Natural killer cell treated with Interleukin-12 subunit alpha and Interleukin-12 subunit beta and Interleukin-15 and Interleukin-18, amount 100 ng/mL, for 72 hours (primary cell): ENCODE measurements around the gene GPN2. TPM values are rescaled to one million over a fixed set of nuclear protein-coding genes. Genes with fewer than 3 reads are reported as not detected.
"Not testable (repeated sequence)": the region's sequence is repeated elsewhere in the genome, so short reads cannot be mapped to it uniquely, and the experiment has no call there.

Experiments
- ATAC-seq, 2 donors: fragments of 150-1000 bp; cut with Tn5 transposase in 1 of 2; sonication (Bioruptor Pico), chemical (Tn5 transposase) in 1 of 2; 2 replicates each; pipeline ENCODE4 v1.10.0; 2021
- DNase-seq: peaks from one replicate; pipeline ENCODE4 v3.0.0; 2022; ENCODE audit warnings: low spot score
- H3K27ac Mint-ChIP-seq, 2 donors: 1 replicate in 1 of 2; 2 replicates in 1 of 2; pipeline ENCODE4 v1.8.0; 2022; ENCODE audit warnings: mixed read lengths in 2 of 2, mild to moderate bottlenecking in 1 of 2, moderate library complexity in 1 of 2
- H3K27me3 Mint-ChIP-seq, 2 donors: 1 replicate in 1 of 2; 2 replicates in 1 of 2; pipeline ENCODE4 v1.8.0; 2022; ENCODE audit warnings: mixed read lengths in 2 of 2
- H3K36me3 Mint-ChIP-seq: one replicate; pipeline ENCODE4 v1.8.0; 2022; ENCODE audit warnings: mixed read lengths
- H3K4me1 Mint-ChIP-seq, 2 donors: 1 replicate in 1 of 2; 2 replicates in 1 of 2; pipeline ENCODE4 v1.8.0; 2022; ENCODE audit warnings: low read depth in 2 of 2, mixed read lengths in 2 of 2, mild to moderate bottlenecking in 1 of 2
- H3K4me3 Mint-ChIP-seq: one replicate; pipeline ENCODE4 v1.8.0; 2022; ENCODE audit warnings: mixed read lengths
- H3K9me3 Mint-ChIP-seq: 2 replicates; pipeline ENCODE4 v1.8.0; 2022; ENCODE audit warnings: mixed read lengths
- total RNA-seq, 2 donors: library from RNA; stranded (reverse); gene quantifications; one replicate each; pipeline ENCODE4 v1.2.3, GENCODE V29; 2022

Gene GPN2
- total RNA-seq, 2 donors from 2014 or later, result 52.6 to 58.0 TPM

DNA sequence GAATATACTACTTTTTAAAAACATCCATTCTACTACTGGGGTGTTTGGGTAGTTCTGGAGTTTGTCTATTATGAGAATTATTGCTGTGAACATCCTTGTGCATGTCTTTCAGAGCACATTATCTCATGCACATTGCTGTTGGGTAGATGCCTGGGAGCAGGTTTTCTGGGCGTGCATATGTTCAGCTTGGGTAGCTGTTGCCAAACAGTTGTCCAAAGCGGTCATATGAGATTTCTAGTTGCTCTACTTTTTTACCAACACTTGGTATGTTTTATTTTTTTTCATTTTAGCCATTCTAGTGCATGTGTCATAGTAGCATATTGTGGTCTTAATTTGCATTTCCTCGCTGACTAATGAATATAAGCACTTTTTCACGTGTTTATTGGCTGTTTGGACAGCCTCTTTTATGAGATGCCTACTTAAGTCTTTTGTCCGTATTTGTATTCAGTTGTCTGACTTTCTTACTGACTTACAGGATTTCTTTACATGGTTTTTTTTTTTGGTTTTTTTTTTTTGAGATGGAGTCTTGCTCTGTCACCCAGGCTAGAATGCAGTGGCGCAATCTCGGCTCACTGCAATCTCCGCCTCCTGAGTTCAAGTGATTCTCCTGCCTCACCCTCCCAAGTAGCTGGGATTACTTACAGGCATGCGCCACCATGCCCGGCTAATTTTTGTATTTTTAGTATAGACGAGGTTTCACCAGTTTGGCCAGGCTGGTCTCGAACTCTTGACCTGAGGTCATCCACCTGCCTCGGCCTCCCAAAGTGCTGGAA, 45.5 kb downstream of the GPN2 start:
- no peaks in the 10 kb centered on the region for H3K9me3 Mint-ChIP-seq
- no peak overlapping the region for H3K4me3 Mint-ChIP-seq
- peaks cover 6% of the 10 kb centered on the region for H3K36me3 Mint-ChIP-seq
- peaks cover 3 to 8% of the 10 kb centered on the region in 2 donors for H3K4me1 Mint-ChIP-seq
- no peak overlapping the region for H3K27ac Mint-ChIP-seq
- DNase-seq, result no peak
- H3K27me3 Mint-ChIP-seq, result no peaks in the 10 kb centered on the region
- ATAC-seq, result no peak

DNA sequence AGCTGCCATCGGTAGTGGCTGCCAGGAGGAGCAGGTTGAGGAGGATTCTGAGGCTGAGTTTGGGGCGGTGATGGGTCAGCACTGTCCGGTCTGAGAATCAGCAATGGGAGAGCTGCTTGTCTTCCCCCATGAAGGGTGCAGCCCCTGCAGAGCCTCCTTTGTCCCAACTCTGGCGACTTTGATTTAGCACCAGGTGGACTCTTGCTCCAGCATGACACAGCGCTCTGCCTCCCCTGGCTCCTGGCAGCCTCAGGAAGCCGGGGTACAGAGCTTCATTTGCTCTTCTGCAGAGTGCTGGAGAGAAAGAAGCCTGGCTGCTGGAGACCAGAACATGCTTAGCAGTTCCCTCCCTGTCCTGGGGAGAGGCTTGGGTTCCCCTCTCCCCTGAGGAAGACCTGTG, 50.3 kb downstream of the GPN2 start:
- Mint-ChIP-seq H3K36me3 (peaks cover 10% of the 10 kb centered on the region), H3K4me3 (no peak overlapping the region), H3K27ac (peak overlapping the region; percentile 82 to 92), H3K4me1 (peaks cover 14 to 25% of the 10 kb centered on the region in 2 donors), H3K27me3 (no peaks in the 10 kb centered on the region), H3K9me3 (no peaks in the 10 kb centered on the region)
- ATAC-seq (no peak), DNase-seq (no peak)

DNA sequence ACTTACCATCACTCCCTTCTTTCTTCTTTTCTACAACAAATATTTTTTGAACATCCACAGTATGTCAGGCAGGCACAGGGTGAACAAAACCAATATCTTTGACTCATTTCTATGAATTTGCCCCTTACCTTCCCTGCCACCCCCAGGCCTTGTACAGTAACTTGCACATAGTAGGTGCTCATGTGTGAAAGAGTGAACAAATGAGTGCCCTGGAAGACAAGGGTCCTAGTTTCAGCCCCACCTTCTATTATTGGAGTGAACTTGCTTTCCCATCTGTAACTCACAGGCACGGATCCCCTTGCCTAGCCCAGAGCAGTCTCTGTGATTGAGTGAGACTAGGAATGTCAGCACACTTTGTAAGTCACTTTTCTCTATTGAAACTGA, 50.8 kb downstream of the GPN2 start:
- ATAC-seq (peak in 1 of 2 donors; percentile 26), DNase-seq (no peak)
- peak overlapping the region; percentile 82 to 92 for H3K27ac Mint-ChIP-seq
- no peaks in the 10 kb centered on the region for H3K27me3 Mint-ChIP-seq
- peaks cover 14% of the 10 kb centered on the region for H3K36me3 Mint-ChIP-seq
- peak overlapping the region; percentile 40 for H3K4me3 Mint-ChIP-seq
- H3K4me1 Mint-ChIP-seq, result peaks cover 19 to 28% of the 10 kb centered on the region in 2 donors
- no peaks in the 10 kb centered on the region for H3K9me3 Mint-ChIP-seq

DNA sequence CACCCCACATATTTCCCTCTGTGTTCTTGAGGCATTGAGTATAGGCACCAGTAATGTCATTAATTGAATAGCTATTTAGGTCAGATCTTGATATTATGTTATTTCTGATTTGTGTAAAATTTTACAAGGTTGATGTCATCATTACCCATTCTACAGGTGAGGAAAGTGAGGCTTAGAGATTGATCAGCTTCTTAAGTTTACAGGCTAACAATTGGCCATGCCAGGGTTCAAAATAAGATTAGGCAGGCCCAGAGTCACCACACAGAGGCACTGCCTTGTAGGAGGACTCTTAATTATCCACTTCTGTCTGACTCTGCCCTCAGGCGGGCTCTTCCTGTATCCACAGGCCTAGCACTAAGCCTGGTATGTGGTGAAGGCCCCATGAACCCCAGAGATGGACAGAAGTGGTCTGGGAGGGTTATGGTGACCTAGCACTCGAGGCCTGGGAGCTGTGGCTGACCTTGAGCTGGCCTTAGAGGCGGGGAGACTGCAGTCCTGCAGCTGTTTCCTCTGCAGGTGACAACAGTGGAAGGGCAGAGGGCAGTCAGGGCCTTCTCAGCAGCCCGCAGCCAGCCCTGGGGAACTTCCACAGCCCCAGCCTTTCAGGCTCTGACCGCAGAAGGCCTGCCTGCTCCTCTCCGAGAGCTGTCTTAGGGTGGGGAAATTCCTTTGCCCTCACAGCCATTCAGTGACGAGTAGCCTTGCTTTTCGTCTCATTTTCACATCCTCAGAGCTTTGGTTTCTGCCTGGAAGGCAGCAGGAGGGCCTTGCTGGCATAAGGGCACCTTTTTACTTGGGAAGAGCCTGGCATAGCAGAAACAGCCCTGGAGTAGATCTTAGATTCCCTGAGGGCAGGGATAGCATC, 51.4 kb downstream of the GPN2 start:
- ATAC-seq (peak; percentile 93 to 98), DNase-seq (peak; percentile 76)
- Mint-ChIP-seq H3K4me1 (peaks cover 25 to 31% of the 10 kb centered on the region in 2 donors), H3K4me3 (peak overlapping the region; percentile 40), H3K36me3 (peaks cover 17% of the 10 kb centered on the region), H3K27ac (peak overlapping the region; percentile 82 to 92), H3K9me3 (no peaks in the 10 kb centered on the region), H3K27me3 (no peaks in the 10 kb centered on the region)

DNA sequence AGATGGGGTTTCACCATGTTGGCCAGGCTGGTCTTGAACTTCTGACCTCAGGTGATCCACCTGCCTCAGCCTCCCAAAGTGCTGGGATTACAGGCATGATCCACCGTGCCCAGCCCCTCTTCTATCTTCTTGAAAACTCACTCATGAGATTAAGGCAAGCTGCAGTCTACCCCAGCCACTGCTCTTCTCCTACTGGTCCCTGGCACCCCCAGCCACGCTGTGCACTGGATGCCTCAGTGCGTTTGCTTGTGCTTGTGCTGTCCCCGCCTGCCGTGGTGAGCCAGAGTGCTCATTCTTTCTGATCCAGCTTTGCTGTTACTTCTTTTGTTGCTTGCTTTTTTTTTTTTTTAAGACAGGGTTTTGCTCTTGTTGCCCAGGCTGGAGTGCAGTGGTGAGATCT, 52.4 kb downstream of the GPN2 start:
- not testable (repeated sequence) for H3K27me3 Mint-ChIP-seq, DNase-seq, H3K9me3 Mint-ChIP-seq, ATAC-seq
- peak overlapping the region; percentile 82 to 92 for H3K27ac Mint-ChIP-seq
- peaks cover 21% of the 10 kb centered on the region for H3K36me3 Mint-ChIP-seq
- H3K4me3 Mint-ChIP-seq, result peak overlapping the region; percentile 23
- peaks cover 35 to 42% of the 10 kb centered on the region in 2 donors for H3K4me1 Mint-ChIP-seq

DNA sequence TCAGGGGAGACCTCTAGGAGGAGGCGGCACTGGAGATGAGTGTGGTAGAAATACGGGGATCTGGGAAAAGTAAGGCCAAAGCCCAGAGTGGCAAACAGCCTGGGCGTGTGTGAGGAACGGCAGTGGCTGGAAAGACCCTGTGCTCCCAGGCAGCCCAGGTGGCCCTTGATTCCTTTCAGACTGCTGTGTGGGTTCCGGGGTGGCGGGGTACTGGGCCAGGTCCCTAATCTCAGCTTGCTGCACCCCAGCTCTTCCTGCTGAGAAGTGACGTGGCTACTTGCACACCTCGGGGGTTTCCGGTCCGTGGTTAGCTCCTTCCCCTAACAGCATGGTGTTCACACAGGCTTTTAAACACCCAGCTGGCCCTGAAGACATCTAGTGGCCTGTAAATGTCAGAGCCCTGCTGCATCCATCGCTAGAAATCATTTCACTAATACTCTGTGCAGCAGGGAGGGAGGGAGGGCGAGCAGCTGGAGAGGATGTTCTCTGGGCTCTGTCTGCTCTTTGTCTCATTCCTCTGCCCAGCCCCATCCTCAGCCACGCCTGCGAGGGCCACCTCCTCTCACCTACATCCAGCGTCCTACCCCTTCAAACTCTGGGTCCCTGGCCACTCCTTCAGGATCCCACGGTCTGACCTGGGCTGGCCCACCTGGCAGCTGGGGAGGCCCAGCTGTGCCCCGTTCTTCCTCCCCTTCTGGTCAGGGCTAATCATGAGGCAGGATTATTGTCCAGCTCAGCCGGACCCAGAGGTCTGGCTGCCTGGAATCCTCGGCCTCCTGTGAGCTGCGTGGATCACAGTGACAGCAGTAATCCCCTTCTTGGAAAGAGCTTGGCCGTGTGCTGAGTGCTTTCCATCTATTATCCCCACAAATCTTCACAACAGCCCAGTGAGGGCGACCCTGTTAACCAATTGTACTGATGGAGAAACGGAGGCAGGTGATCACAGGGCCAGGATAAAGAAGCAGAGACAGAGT, 56.4 kb downstream of the GPN2 start:
- H3K27ac Mint-ChIP-seq, result peak overlapping the region; percentile 99
- H3K36me3 Mint-ChIP-seq, result peaks cover 27% of the 10 kb centered on the region
- H3K4me3 Mint-ChIP-seq, result peak overlapping the region; percentile 83
- no peaks in the 10 kb centered on the region for H3K9me3 Mint-ChIP-seq
- DNase-seq, result peak; percentile 90
- peaks cover 58 to 75% of the 10 kb centered on the region in 2 donors for H3K4me1 Mint-ChIP-seq
- peak; percentile 93 to 96 for ATAC-seq
- H3K27me3 Mint-ChIP-seq, result no peaks in the 10 kb centered on the region

DNA sequence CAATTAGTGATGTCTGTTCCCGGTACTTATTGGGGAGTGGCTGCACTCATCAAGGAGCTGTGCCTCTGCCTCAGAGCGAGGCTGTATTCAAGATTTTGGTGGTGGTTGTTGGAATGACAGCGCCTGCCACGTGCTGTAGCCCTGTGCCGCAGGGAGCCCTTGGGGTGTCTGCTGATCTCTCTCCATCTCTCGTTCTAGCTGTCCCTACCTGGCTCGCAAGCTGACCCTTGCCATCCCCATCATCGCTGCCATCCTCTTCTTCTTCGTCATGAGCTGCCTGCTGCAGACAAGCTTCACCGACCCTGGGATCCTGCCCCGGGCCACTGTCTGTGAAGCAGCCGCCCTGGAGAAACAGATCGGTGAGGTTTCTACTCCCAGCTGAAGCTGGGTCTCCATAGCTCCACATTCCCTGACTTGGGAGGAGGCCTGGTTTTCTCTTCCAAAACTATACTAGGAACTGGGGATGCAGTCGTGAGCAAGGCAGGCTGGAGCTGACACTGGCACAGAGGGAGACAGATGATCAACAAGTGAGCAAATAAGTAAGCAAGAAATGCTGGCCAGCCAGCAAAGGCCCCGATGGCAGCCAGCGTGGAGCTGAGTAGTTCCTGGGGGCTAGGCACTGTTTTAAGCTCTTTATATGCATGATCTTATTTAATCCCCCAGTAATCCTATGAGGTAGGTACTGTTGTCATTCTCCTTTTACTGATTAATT, 57.7 kb downstream of the GPN2 start:
- ATAC-seq (no peak), DNase-seq (no peak)
- Mint-ChIP-seq H3K4me3 (peak overlapping the region; percentile 83), H3K9me3 (no peaks in the 10 kb centered on the region), H3K27me3 (no peaks in the 10 kb centered on the region), H3K27ac (peak overlapping the region; percentile 99), H3K4me1 (peaks cover 64 to 75% of the 10 kb centered on the region in 2 donors), H3K36me3 (peaks cover 27% of the 10 kb centered on the region)

DNA sequence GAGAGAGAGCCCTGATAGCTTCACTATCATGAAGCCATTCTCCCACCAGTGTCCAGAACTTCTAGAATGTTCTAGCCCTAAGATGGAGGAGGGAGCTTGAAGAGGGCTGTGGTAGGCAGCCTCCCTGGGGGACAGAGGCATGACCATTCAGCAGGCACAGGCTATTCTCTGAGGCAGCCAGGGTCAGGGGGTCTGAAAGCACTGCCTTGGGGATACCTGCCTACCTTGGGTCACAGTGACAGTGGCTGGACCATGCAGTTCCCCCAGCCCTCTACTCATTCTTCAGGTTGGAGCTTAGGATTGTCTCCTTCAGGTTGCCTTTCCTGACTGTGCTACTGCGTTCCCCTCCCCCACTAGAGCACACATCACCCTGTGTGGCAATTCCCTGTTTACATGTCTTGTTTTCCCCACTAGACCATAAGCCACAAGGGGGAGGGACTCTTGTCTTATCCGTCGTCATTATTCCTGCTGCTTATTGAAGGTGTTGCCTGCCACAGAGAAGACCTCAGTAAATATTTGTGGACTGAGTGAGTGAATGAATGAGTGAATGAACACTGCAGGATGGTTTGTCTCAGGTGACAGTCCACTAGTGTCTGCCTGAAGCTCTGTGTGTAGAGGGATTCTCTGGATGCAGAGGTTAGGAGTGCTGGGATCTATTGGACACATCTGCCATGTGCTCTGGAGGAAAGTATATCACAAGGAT, 58.4 kb downstream of the GPN2 start:
- Mint-ChIP-seq H3K9me3 (no peaks in the 10 kb centered on the region), H3K27me3 (no peaks in the 10 kb centered on the region), H3K27ac (peak overlapping the region; percentile 99), H3K4me1 (peaks cover 65 to 78% of the 10 kb centered on the region in 2 donors), H3K4me3 (peak overlapping the region; percentile 83), H3K36me3 (peaks cover 29% of the 10 kb centered on the region)
- no peak for DNase-seq
- ATAC-seq, result no peak

DNA sequence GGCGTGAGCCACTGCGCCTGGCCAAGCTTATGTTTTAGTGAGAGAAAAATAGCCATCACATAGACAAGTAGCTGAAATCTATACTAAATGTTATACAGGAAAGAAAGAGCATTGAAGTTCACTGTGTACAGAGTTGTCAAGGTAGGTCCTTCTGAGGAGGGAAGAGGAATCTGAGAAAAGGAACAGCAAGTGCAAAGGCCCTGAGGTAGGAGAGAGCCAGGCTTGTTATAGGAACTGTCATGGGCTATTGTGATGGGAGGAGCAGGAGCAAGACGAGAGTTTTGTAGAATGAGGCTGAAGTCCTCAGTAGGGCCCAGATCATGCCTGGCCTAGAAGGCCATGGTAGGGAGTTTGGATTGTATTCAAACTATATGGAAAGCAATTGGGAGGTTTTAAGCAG, 59.0 kb downstream of the GPN2 start:
- DNase-seq (no peak), ATAC-seq (no peak)
- Mint-ChIP-seq H3K4me1 (peaks cover 68 to 78% of the 10 kb centered on the region in 2 donors), H3K27me3 (no peaks in the 10 kb centered on the region), H3K4me3 (peak overlapping the region; percentile 83), H3K27ac (peak overlapping the region; percentile 99), H3K36me3 (peaks cover 29% of the 10 kb centered on the region), H3K9me3 (no peaks in the 10 kb centered on the region)

DNA sequence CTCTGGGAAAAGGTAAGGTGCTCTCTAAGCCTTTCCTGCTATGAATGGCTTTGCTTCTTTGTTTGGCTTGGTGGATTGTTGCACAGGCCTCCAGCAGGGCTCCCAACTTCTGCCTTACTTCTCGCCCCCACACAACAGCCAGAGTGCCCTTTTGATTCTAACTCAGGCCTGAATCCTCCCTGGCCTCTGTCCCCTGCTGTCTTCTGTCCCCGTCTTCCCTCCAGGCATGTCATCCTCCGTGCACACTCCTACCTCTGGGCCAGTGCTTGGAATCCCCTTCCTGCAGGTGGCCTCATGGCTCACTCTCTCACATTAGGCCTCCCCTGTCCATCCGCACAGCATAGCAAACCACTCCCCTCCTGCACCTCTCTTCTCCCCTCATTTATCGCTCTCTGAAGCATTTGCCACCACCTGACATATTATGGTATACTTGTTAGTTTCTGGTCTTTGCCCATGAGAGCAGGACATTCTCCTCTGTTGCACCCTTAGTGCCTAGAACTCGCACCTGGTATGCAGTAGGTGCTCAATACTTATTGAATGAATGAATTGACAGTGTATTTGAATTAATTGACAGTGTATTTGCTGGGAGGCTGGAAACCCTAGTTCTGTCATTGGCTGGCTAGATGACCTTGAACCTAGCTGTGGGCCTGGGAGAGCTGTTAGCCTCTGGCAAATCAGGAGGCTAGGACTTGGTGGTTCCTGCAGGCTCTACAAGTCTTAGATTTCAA, 60.7 kb downstream of the GPN2 start:
- ATAC-seq, result no peak
- Mint-ChIP-seq H3K4me1 (peaks cover 61 to 71% of the 10 kb centered on the region in 2 donors), H3K27ac (peak overlapping the region; percentile 99), H3K9me3 (no peaks in the 10 kb centered on the region), H3K4me3 (peak overlapping the region; percentile 96), H3K27me3 (no peaks in the 10 kb centered on the region), H3K36me3 (peaks cover 21% of the 10 kb centered on the region)
- DNase-seq, result no peak

DNA sequence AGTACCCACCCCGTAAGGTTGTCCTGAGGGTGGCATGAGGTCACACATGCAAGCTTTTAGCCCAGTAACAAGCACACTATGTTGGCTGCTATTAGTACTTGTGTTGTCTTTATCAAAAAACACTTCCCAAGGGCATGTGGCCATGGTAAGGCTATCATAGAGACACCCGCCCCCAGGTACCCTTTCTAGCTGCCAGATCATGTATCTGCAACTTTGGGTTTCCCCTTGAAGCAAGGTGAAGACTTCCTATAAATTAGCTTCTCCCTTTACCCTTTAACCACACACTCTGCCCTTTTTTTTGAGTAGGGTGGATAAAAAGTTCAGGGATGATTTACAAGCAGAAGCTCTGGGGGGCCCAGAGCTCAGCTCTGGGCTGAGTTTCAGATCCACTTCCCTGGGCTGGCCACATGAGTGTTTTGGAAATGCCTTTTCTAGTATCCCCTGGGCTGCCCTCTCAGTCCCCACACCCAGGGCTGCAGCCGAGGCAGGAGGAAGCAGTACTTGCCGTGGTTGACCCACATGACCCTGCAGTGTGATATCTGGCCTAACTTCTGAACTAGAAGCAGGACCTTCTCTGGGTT, 61.6 kb downstream of the GPN2 start:
- H3K27ac Mint-ChIP-seq, result peak overlapping the region; percentile 99
- no peaks in the 10 kb centered on the region for H3K9me3 Mint-ChIP-seq
- DNase-seq (no peak), ATAC-seq (no peak)
- H3K27me3 Mint-ChIP-seq, result no peaks in the 10 kb centered on the region
- peaks cover 53 to 62% of the 10 kb centered on the region in 2 donors for H3K4me1 Mint-ChIP-seq
- H3K36me3 Mint-ChIP-seq, result peaks cover 18% of the 10 kb centered on the region
- H3K4me3 Mint-ChIP-seq, result peak overlapping the region; percentile 96
